ENCODE data around the gene PPP1R11. TPM values are rescaled to one million over a fixed set of nuclear protein-coding genes. Genes with fewer than 3 reads are reported as not detected.

The PPP1R11 gene
- total and polyA plus RNA-seq, 2 of the 13 experiments (the other 11 are each of a cell fraction or from before 2014, with no cell fraction given) = 32.1 to 58.9 TPM

DNA sequence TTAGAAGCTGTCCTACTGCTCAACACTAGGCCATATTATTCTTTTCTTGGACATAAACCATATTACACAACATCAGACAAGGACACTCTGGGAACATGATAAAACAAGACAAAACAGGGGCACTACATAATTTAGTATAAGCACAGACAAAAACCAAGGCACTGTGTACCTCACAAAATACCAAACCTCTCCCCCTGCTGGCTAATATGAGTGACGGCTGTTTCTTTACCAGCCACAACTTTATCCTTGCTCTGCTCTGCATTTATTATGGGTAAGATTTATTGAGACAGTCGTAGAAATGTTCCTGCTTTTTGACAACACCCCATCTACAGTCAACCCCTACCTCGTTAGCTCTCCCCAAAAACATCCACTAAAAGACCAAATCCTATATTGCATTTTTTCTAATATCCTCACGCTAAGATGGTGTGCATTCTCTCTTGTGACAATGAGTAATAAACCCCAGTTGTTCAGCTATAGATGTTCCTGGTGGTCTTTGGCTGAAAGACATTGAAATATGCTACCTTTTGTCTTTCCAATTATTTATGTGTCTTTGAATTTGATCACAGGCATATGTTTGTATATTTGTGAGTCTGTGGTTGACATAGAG, 29.7 kb upstream of the PPP1R11 start:
- DNase-seq (ENCODE audit: low spot score) = peak; percentile 38
- peak; percentile 87 for ATAC-seq
- WGBS (ENCODE audit: low lambda C conversion rate) = 36% methylated on average over 4 of the region's 4 CpGs
- Histone ChIP-seq H4K20me1 (ENCODE audit: insufficient read depth, low read length) (no peaks in the 10 kb centered on the region), H3K4me1 (ENCODE audit: insufficient read depth, low read length) (peaks cover 6% of the 10 kb centered on the region), H3K9me3 (ENCODE audit: low read length) (no peaks in the 10 kb centered on the region), H3K9ac (ENCODE audit: insufficient read depth, low read depth, low read length) (no peak overlapping the region), H3K27ac (ENCODE audit: extremely low read length, insufficient read depth, low read length) (no peak overlapping the region), H3K36me3 (replicated peaks in 1 of 2; ENCODE audit: control insufficient read depth in 1 of 2, insufficient read depth in 2 of 2, low read length in 2 of 2) (peaks cover 3 to 6% of the 10 kb centered on the region in 2 experiments; a peak in 2 of 5 replicates), H3K27me3 (ENCODE audit: control insufficient read depth in 1 of 2, insufficient read depth in 2 of 2, low read length in 2 of 2) (no peaks in the 10 kb centered on the region), H3K79me2 (ENCODE audit: insufficient read depth, low read length) (no peaks in the 10 kb centered on the region), H2AFZ (ENCODE audit: low read length) (no peak overlapping the region), H3K4me2 (ENCODE audit: low read depth, low read length) (no peak overlapping the region), H3K4me3 (replicated peaks in 1 of 3; ENCODE audit: insufficient read depth in 1 of 3, low read depth in 2 of 3, low read length in 3 of 3) (no peak overlapping the region)
- TF ChIP-seq, protein P1, sequence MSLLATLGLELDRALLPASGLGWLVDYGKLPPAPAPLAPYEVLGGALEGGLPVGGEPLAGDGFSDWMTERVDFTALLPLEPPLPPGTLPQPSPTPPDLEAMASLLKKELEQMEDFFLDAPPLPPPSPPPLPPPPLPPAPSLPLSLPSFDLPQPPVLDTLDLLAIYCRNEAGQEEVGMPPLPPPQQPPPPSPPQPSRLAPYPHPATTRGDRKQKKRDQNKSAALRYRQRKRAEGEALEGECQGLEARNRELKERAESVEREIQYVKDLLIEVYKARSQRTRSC (CRISPR knock-in tag; IDR thresholded peaks at IDR 0.05; ENCODE audit: low read depth) = no peak
- no peak for TF ChIP-seq CREM (IDR thresholded peaks at IDR 0.05)
- no peak for TF ChIP-seq CREM (CRISPR knock-in tag; IDR thresholded peaks at IDR 0.05)
- TF ChIP-seq MAFG (CRISPR knock-in tag; IDR thresholded peaks at IDR 0.05) = no peak
- TF ChIP-seq SMC3 (IDR thresholded peaks at IDR 0.05; ENCODE audit: low read length) = peak; percentile 43; the same call in 1 of the 2 replicates
- TF ChIP-seq PAF1 (CRISPR knock-in tag; IDR thresholded peaks at IDR 0.05) = no peak
- TF ChIP-seq, protein P2, sequence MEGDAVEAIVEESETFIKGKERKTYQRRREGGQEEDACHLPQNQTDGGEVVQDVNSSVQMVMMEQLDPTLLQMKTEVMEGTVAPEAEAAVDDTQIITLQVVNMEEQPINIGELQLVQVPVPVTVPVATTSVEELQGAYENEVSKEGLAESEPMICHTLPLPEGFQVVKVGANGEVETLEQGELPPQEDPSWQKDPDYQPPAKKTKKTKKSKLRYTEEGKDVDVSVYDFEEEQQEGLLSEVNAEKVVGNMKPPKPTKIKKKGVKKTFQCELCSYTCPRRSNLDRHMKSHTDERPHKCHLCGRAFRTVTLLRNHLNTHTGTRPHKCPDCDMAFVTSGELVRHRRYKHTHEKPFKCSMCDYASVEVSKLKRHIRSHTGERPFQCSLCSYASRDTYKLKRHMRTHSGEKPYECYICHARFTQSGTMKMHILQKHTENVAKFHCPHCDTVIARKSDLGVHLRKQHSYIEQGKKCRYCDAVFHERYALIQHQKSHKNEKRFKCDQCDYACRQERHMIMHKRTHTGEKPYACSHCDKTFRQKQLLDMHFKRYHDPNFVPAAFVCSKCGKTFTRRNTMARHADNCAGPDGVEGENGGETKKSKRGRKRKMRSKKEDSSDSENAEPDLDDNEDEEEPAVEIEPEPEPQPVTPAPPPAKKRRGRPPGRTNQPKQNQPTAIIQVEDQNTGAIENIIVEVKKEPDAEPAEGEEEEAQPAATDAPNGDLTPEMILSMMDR (CRISPR knock-in tag; IDR thresholded peaks at IDR 0.05) = peak; percentile 69
- TF ChIP-seq CREB1 (IDR thresholded peaks at IDR 0.05) = no peak
- TF ChIP-seq CREB1 (CRISPR knock-in tag; IDR thresholded peaks at IDR 0.05) = no peak
- TF ChIP-seq TOPORS (CRISPR knock-in tag; IDR thresholded peaks at IDR 0.05) = no peak
- TF ChIP-seq RAD21 (CRISPR knock-in tag; IDR thresholded peaks at IDR 0.05) = 0 out of 2 replicates have a peak, but pooled peaks have one; percentile 14
- TF ChIP-seq ADNP (CRISPR knock-in tag; IDR thresholded peaks at IDR 0.05) = no peak
- TF ChIP-seq NFATC3 (CRISPR knock-in tag; IDR thresholded peaks at IDR 0.05) = no peak
- TF ChIP-seq HNRNPK (IDR thresholded peaks at IDR 0.05; ENCODE audit: low read depth, low read length, poor library complexity, severe bottlenecking) = no peak
- TF ChIP-seq, protein P3, sequence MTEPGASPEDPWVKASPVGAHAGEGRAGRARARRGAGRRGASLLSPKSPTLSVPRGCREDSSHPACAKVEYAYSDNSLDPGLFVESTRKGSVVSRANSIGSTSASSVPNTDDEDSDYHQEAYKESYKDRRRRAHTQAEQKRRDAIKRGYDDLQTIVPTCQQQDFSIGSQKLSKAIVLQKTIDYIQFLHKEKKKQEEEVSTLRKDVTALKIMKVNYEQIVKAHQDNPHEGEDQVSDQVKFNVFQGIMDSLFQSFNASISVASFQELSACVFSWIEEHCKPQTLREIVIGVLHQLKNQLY (CRISPR knock-in tag; IDR thresholded peaks at IDR 0.05) = no peak
- TF ChIP-seq TEAD3 (CRISPR knock-in tag; optimal IDR thresholded peaks at IDR 0.05; ENCODE audit: borderline replicate concordance) = peak; percentile 49
- TF ChIP-seq TCF7 (IDR thresholded peaks at IDR 0.05; ENCODE audit: low read depth) = no peak
- TF ChIP-seq STAG1 (CRISPR knock-in tag; IDR thresholded peaks at IDR 0.05) = peak; percentile 52
- no peak for TF ChIP-seq ZFP90 (CRISPR knock-in tag; IDR thresholded peaks at IDR 0.05; ENCODE audit: borderline replicate concordance)
- peak; percentile 40 for FAIRE-seq
- BruUV-seq (replicated peaks) = no TSS peak
- ChIA-PET POLR2A (no interaction called here), CTCF (ENCODE audit: low intra/inter-chr PET ratio, low total read pairs) (interaction anchor here (1.7 kb wide), 1 partner anchor 189 kb away, joined by 12 read pairs; no protein-coding TSS in a partner anchor)
- in situ Hi-C loops (cut with HindIII; ENCODE audit: extremely low pct_ligation_motif_present, low pct_unique_long_range_greater_than_20kb) = no loop called here
- intact Hi-C loops (cut with micrococcal nuclease; ENCODE audit: unreplicated experiment) = no loop called here
